HG03571 (cell line): ENCODE results near the gene SMAD6.
"Not testable (repeated sequence)": the region's sequence is repeated elsewhere in the genome, so short reads cannot be mapped to it uniquely, and the experiment has no call there.

ENCODE experiments used
- ATAC-seq: cut with Tn5 transposase; IDR thresholded peaks from one replicate; pipeline ENCODE4 v1.9.1; 2021; ENCODE audit not compliant: unreplicated experiment

Gene SMAD6

DNA sequence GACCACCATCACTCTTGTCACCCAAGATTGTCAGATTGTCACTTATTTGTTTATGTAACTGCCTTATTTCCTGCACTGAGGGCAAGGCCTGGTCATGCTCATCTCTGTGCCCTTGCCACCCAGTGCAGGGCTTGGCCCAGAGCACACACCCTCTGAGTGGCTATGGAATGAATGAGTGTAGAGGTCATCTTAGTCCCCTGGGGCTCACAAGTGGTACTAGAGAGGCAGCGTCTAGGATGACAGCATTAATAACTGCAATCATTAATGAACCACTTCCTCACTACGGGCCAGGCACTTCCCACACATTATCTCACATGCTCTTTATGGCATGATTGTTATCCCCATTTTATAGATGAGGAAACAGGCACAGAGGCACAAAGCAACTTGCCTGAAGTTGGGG lies 117.0 kb downstream of the SMAD6 start:
- ATAC-seq = peak; percentile 64

DNA sequence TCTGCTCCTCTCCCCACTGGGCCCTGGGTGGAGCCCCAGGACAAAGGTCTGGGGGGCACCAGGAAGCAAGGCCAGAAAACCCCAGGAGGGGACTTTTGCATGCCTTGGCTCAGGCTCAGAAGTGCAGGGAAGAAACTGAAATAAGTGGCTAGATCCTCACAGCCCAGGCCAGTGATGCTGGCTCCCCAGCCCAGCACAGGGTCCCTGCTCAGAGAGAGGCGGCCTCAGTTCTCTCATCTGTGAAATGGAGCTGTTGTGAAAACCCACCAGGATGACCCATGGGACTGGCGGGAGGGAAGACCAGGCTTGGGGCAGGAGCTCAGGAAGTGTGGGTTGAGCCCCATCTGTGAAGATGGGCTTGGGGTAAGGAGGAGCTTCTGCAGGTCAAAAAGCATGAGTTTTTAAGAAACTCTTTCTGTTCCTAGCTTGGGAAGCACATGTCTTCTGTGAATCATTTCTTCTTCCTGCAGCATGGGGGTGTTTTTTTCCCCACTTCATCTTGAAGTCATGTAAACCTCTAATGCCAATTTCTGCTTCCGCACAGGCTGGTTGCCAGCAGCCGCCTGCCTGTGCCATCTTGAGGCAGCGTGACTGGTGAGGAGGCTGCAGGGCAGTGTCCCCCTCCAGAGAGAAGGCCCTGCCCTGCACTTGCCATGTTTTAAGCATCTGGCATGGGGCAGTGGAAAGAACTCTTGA lies 118.6 kb downstream of the SMAD6 start:
- ATAC-seq = no peak

DNA sequence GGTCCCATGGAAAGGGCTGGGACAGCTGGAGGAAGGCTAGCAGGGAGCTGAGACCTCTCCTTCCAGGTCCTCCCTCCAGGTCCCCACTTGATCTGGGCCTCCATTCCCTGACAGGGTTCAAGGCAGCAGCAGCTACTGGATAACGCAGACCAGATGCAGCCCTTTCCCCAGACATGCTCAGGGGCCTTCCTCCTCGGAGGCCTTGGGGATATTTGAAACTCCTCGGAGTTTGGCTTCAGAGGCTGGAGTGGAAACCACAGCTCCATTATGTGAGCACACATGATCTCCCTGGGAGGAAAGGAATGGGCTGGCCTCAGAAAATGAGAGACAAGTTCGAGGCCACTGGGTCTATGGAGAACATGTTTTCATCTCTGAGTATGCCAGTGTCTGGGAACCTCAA lies 119.3 kb downstream of the SMAD6 start:
- no peak for ATAC-seq

DNA sequence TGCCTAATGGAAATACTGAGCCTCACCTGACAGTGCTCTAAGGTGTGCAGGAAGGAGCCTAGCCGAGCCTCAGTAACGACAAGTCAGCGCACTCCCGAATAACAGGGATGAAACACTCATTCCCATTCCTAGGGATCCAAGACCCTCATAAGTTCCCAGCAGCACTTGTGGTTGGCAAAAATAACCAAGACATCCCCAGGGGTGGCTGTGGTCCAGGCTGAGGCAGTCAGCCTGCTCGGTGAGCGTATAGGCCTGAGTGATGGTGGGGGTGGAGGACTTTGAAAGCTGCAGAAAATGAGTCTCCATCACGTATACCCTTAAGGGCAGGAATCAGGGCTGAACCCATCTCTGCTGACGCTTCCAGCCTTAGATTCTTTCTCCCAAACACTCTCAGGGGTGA lies 120.1 kb downstream of the SMAD6 start:
- no peak for ATAC-seq

DNA sequence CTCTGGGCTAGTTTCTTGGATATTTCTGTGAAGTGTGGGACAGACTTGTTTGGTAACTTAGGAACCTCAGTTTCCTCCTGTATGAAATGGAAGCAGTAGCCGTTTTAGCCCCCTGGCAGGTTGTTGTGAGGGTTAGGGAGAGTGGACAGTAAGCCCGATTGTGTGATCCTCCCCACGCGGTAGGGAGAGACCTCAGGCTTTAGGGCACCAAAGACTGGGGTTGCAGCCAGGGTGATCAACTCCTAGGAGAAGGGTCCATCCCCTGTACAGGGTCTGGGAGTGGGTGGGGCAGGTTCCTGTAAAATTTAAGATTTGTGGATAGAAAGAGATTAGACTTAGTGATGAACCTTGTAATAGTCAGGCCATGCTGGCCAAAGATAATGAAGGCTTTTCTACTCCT lies 120.5 kb downstream of the SMAD6 start:
- no peak for ATAC-seq

DNA sequence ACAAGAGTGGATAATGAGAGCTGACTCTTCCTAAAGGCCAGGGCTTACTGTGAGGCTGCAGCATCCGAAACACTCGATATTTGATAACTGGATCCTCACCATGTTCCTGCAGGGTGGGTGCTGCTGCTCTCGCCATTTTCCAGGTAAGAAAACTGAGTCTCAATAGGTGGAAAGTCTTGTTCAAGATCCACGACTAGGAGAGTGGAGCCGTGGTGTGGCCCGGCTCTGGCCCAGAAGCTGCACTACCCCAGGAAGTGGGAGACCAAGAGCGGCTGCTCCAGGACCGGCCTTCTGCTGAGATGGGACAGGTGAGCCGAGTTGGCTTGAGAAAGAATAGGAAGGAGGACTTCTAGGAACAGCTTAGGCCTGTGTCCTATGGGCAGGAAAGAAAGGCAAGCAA lies 121.6 kb downstream of the SMAD6 start:
- ATAC-seq = no peak

DNA sequence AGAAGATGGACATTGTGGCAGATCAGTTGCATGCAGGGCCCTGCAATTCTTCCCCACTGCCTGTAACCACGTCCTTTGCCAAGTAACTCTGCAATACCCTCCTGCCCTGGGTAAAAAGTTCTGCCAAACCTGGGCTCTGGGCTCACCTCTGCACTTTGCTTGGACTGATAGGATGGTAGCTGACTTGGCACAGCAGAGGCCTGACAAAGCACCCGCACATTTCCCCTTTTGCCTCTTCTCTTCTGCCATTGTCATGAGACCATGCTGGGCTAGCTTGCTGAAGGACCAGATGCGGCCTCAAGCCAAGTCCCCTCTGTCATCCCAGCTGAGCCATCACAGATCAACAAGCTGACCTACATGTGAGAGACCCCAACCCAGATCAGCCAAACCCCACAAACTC lies 122.4 kb downstream of the SMAD6 start:
- ATAC-seq = no peak

DNA sequence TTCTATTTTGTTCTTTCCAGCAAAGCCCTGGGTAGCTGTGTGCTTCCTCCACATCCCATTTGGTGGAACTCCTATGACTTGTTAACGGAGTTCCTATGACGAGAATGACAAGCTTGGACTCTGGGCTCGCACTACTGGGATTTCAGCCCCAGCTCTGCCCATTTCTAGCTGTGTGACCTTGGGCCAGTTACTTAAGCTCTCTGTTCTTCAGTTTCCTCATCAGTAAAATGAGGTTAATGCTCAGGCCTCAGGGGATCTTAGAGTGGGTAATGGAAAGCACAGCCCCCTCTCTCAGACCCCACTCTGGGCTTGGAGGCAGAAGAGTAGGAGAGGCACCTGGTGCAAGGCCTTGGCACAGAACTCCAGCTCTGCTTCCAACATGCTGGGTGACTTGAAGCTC lies 123.1 kb downstream of the SMAD6 start:
- ATAC-seq = no peak

DNA sequence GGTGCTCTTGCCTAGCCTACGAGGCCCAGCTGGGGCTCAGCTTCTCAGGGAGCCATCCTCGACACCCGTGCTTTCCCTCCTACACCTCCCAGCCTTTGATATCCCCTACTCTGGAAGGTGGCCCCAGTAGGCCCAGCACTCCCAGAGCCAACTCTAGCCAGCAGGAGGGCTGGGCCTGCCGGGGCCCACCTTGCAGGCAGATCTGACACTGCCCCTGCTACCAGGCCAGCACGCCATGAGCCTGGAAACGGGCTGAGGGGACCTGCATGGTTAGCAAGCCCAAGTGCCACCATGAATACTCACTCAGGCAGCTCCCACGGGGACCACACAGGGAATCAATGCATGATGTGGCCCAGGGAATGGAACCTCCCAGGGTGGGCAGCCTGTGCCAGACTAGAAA lies 123.7 kb downstream of the SMAD6 start:
- ATAC-seq = no peak

DNA sequence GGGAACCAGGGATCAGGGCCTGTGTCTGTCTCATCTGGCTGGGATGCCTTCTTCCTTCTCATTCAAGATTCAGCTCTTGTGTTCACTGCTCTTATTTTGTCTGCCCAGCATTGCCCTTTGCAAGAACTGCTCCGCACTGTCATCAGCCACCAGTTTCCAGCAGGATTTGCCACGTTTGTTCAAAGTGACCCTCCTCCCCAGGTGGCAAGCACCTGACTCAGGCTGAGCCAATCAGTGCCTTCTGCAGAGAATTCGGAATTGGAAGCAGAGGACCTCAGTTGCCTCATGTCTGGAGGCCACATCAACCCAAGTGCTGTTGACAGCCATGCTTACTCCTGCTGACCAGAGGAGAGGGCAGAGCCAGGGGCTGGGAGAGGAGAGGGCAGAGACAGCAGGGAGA lies 124.5 kb downstream of the SMAD6 start:
- ATAC-seq = no peak

DNA sequence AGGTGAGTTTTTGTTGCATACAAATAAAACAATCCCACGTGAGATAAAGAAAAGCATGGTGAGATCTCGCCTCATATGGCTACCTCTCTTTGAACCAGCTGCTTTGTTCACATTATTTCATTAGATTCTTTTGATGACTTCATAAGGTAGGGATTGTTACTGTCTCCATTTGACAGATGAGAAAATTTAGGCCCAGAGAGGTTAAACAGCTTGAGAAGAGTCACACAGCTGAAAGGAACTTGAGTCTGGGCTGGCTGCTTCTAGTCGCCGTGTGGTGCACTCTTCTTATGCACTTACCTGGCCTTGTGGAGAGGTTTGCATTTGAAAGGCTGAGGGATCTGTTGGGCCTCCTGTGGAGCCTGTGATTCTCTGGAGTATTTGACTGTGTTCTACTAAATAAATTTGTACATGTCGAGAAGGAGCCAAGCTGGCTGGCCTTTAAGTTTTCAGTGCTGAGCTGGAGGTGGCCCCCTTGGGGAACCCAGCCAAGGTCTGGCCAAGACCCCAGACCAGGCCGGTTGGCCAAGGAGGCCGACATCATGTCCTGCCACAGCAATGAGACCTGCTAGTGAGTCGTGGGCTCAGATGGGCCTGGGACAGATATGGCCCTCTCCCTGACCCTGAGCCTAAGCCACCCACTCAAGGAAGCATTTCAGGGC lies 125.1 kb downstream of the SMAD6 start:
- no peak for ATAC-seq

DNA sequence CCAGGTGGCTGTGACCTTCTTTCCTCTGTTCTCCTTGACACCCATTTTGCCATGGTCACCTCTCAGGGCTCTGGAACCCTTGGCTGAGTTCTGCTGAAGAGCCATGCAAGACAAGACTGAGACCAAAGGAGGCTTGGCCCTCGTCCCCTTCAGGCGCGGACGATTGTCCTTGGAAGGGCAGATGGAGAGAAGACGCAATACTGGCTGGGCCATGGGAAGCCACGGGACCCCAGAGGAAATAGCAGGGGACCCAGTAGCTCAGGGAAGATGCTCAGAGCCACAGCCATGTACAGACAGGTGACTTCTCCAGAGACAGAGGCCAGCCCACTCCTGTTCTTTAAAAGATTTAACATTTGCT lies 125.6 kb downstream of the SMAD6 start:
- no peak for ATAC-seq

DNA sequence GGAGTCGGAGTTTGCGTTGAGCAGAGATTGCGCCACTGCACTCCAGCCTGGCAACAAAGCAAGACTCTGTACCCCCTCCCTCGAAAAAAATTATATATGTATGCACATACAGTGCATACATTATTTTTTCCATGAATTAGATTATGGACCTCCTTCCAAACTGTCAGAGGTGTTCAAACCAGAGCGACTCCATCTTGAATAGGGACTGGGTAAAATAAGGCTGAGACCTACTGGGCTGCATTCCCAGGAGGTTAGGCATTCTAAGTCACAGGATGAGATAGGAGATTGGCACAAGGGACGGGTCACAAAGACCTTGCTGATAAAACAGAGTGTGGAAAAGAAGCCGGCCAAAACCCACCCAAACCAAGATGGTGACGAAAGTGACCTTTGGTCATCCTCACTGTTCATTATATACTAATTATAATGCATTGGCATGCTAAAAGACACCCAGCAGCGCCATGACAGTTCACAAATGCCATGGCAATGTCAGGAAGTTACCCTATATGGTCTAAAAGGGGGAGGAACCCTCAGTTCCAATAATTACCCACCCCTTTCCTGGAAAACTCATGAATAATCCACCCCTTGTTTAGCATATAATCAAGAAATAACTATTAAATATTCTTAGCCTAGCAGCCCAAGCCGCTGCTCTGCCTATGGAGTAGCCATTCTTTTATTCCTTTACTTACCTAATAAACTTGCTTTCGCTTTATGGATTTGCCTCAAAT lies 126.9 kb downstream of the SMAD6 start:
- not testable (repeated sequence) for ATAC-seq

DNA sequence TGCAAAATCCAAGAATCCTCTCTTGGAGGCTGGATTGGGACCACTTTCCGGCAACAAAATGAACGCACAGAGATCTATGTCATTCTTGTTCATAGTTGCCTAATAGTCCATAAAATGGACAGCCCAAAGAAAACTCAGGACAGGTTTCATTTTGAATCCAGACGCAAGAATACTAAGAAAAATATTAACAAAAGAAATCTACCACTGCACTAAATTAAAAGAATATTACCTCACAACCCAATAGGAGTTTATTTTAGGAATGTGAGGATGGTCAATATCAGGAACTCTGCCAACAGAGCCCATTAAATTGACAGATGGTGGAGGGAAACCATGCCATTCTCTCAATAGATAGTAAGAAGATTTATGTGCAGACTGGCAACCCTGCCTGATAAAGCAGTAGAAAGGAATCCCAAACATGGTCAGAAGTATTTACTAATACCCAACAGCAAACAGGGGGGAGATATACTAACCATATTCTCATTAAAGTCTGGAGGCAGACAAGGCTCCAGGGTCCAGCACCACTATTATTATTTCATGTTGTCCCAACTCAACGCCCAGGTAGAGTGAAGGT lies 127.6 kb downstream of the SMAD6 start:
- ATAC-seq = no peak

DNA sequence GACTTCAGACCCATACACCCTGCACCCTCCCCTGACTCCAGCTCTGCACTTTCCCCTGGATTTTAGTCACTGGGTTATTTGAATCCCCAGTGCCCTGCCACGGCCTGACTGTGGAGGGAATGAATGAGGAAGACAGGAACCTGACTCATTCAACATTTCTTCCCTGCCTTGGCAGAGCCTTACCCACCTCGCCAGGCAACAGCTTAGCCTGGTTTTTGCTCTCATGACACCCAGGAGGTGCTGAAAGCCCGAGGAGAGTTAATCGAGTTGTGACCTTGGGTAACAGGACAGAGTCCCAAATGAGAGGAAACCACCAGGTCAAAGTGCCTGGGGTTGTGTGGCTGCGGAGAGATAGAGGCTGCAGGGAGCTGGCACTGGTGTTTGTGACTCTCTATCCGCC lies 128.3 kb downstream of the SMAD6 start:
- no peak for ATAC-seq

DNA sequence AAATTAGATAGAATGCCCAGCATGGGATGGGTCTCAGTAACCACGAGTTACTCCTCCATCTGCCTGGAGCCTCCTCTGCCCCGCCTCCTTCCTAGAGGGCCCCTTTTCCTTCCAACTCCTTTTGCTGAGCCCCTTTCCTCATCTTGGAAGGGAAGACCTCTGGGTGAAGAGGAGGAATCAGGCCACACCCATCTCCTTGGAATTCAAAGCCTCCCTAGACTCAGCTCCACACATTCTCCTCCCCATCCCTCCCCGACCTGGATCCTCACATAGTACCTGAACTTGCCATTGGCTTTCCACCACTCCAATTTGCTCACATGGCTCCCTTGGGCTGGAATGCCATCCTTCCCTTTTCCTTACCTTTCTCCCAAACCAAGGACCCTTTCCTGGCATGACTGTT lies 128.8 kb downstream of the SMAD6 start:
- no peak for ATAC-seq

DNA sequence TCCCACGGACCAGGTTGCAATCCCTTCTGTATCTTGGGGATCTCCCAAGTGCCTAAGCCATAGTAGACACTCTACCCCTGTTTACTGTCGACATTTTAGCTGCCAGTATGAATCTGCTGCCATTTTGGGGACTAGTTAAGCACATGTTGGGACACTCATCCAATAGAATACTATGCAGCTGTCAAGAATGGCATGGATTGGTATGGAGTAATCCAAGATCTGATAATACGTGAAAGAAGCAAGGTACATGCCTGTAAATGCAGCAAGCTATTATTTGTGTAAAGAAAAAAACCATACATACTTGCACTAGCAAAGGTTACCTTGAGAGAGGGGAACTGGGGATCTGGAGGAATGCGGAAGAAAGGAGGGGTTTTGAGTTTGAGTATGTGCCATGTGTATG lies 129.3 kb downstream of the SMAD6 start:
- ATAC-seq = no peak

DNA sequence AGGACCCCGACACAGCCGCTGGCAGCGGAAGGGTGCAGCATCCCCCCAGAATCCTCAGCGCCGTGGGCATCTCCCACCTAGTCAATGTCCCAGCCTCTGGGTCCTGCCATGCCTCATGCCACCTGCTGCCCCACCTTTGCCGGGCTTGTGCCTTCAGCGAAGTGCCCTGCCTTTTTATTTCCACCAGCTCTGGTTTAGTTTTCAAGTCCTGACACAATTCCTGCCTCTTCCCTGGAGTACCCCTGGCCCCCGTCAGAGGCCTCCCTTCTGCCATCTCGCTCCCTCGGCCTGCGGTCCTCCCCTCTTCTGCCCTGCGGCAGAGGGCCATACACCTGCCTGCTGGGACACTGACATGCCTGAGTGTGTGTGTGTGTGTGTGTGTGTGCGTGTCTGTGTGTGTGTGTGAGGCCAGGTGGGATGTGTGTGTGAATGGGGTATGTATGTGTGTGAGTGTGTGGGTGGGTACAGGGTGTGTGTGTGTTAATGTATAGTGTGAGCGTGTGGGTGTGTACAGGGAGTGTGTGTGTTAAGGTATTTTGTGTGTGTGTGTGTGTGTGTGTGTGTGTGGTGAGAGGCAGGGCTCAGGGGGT lies 129.9 kb downstream of the SMAD6 start:
- ATAC-seq = no peak
